Mesenchymal stem cell (in vitro differentiated cells and primary cell): ENCODE results near the gene SPOCK2.

Experiments
- DNase-seq: peaks from one replicate; pipeline ENCODE4 v3.0.0-alpha.2; 2013
- H2AFZ ChIP-seq: one replicate; pipeline ENCODE4 v1.6.1; 2013; ENCODE audit warnings: low read depth, mild to moderate bottlenecking, control low read depth, inconsistent platforms, low read length, moderate library complexity
- H2AK5ac ChIP-seq: 2 replicates; pipeline ENCODE4 v1.6.1; 2013; ENCODE audit warnings: low read length, moderate library complexity, mild to moderate bottlenecking, inconsistent platforms; ENCODE audit not compliant: severe bottlenecking
- H2BK120ac ChIP-seq: one replicate; pipeline ENCODE4 v1.6.1; 2013; ENCODE audit warnings: low read depth, mild to moderate bottlenecking, inconsistent platforms, low read length, moderate library complexity
- H2BK12ac ChIP-seq, 2 experiments: one replicate each; pipeline ENCODE4 v1.6.1; 2013; ENCODE audit warnings: inconsistent platforms in 2 of 2, low read length in 2 of 2, mild to moderate bottlenecking in 2 of 2, moderate library complexity in 2 of 2, control low read depth in 1 of 2
- H2BK15ac ChIP-seq: one replicate; pipeline ENCODE4 v1.6.1; 2013; ENCODE audit warnings: mild to moderate bottlenecking, low read depth, inconsistent platforms; ENCODE audit not compliant: poor library complexity, severe bottlenecking
- H2BK5ac ChIP-seq: 2 replicates; pipeline ENCODE4 v1.6.1; 2013; ENCODE audit warnings: low read depth, mild to moderate bottlenecking, low read length, control low read depth, inconsistent platforms; ENCODE audit not compliant: poor library complexity, severe bottlenecking
- H3K14ac ChIP-seq, 2 experiments: one replicate each; pipeline ENCODE4 v1.6.1; 2013; ENCODE audit warnings: inconsistent platforms in 2 of 2, low read length in 2 of 2, control low read depth in 1 of 2, mild to moderate bottlenecking in 1 of 2, moderate library complexity in 1 of 2
- H3K18ac ChIP-seq, 2 experiments: one replicate each; pipeline ENCODE4 v1.6.1; 2013; ENCODE audit warnings: inconsistent platforms in 2 of 2, low read length in 2 of 2, control low read depth in 1 of 2, low read depth in 1 of 2, mild to moderate bottlenecking in 1 of 2
- H3K23ac ChIP-seq, 2 experiments: one replicate each; pipeline ENCODE4 v1.6.1; 2013; ENCODE audit warnings: inconsistent platforms in 2 of 2, low read length in 2 of 2, mild to moderate bottlenecking in 2 of 2, moderate library complexity in 2 of 2, control low read depth in 1 of 2
- H3K27ac ChIP-seq: 2 replicates; pipeline ENCODE4 v1.5.1; 2013; ENCODE audit warnings: mild to moderate bottlenecking, moderate library complexity, low read length, control low read depth, inconsistent platforms; ENCODE audit not compliant: poor library complexity, severe bottlenecking
- H3K27me3 ChIP-seq, 2 experiments: 2 replicates each; pipeline versions ENCODE4 v1.6.1 to v1.7.0; 2013; ENCODE audit warnings: low read length in 2 of 2, mild to moderate bottlenecking in 2 of 2, moderate library complexity in 2 of 2, control low read depth in 1 of 2, inconsistent platforms in 1 of 2; ENCODE audit not compliant: control insufficient read depth in 1 of 2, insufficient read depth in 1 of 2
- H3K36me3 ChIP-seq, 2 experiments: 2 replicates each; pipeline versions ENCODE4 v1.6.1 to v1.7.0; 2013; ENCODE audit warnings: low read length in 2 of 2, control low read depth in 1 of 2, inconsistent platforms in 1 of 2, low read depth in 1 of 2, mild to moderate bottlenecking in 1 of 2; ENCODE audit not compliant: insufficient read depth in 2 of 2, control insufficient read depth in 1 of 2
- H3K4ac ChIP-seq, 2 experiments: one replicate each; pipeline ENCODE4 v1.6.1; 2013; ENCODE audit warnings: inconsistent platforms in 2 of 2, low read length in 2 of 2, mild to moderate bottlenecking in 2 of 2, moderate library complexity in 2 of 2, control low read depth in 1 of 2, low read depth in 1 of 2
- H3K4me1 ChIP-seq: 2 replicates; pipeline ENCODE4 v1.6.1; 2013; ENCODE audit warnings: low read depth, low read length, control low read depth; ENCODE audit not compliant: control insufficient read depth, insufficient read depth
- H3K4me2 ChIP-seq: 2 replicates; pipeline ENCODE4 v1.6.1; 2013; ENCODE audit warnings: low read length, mild to moderate bottlenecking, inconsistent platforms; ENCODE audit not compliant: poor library complexity, severe bottlenecking
- H3K4me3 ChIP-seq, 2 experiments: 2 replicates each; pipeline versions ENCODE4 v1.5.1 to v1.7.0; 2013; ENCODE audit warnings: low read length in 2 of 2, mild to moderate bottlenecking in 2 of 2, control low read depth in 1 of 2, low read depth in 1 of 2; ENCODE audit not compliant: insufficient read depth in 1 of 2
- H3K79me1 ChIP-seq: replicated peaks from 2 replicates; pipeline ENCODE4 v1.6.1; 2013; ENCODE audit warnings: mild to moderate bottlenecking, control low read depth, low read length, inconsistent platforms; ENCODE audit not compliant: poor library complexity, severe bottlenecking
- H3K9ac ChIP-seq: 2 replicates; pipeline ENCODE4 v1.7.0; 2013; ENCODE audit warnings: mild to moderate bottlenecking, low read length, moderate library complexity
- H3K9me3 ChIP-seq: 2 replicates; pipeline ENCODE4 v1.7.0; 2013; ENCODE audit warnings: mild to moderate bottlenecking, low read length; ENCODE audit not compliant: control insufficient read depth
- H4K8ac ChIP-seq: one replicate; pipeline ENCODE4 v1.6.1; 2013; ENCODE audit warnings: inconsistent platforms, mild to moderate bottlenecking, low read length, moderate library complexity
- H4K91ac ChIP-seq: one replicate; pipeline ENCODE4 v1.6.1; 2013; ENCODE audit warnings: mild to moderate bottlenecking, low read length, inconsistent platforms
- WGBS: methylation state at CpG from one replicate; pipeline ENCODE4 v1.1.7; 2013; ENCODE audit warnings: mixed read lengths; 5-methylcytosine and 5-hydroxymethylcytosine counted together

The SPOCK2 gene

GRCh38 chr10:72012796-72013195 lies 75.6 kb downstream of the SPOCK2 start:
- H3K18ac ChIP-seq = no peak overlapping the region
- 90% methylated on average over 7 of the region's 7 CpGs for WGBS
- no peak overlapping the region for H3K4me3 ChIP-seq

DNA sequence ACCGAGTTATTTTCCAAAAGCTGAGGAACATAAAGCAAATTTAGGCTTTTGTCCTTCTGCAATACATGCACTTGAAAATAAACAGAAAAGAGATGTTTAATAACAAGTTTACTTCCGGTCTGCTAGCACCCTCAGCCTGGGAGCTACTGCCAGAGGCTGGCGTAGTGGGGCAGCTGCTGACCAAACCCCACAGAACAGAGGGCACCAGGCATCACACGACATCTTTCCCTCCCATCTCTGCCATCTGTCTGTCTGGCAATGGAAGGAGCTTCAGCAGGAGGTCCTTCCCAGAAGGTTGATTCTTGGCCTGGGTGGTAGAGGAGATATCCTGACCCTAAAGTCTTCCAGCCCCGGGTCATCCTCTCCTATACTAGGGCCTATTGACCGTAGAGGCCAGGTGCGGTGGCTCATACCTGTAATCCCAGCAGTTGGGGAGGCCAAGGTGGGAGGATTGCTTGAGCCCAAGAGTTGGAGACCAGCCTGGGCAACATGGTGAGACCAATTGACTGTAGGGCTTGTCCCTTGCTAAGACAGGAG lies 76.3 kb downstream of the SPOCK2 start:
- no peak overlapping the region for H3K18ac ChIP-seq
- H3K14ac ChIP-seq = no peak overlapping the region
- H4K8ac ChIP-seq = no peak overlapping the region
- no peak overlapping the region for H2BK5ac ChIP-seq
- H2BK12ac ChIP-seq = no peak overlapping the region
- 100% methylated on average over 6 of the region's 7 CpGs for WGBS
- H3K9me3 ChIP-seq = no peaks in the 10 kb centered on the region
- peaks cover 19% of the 10 kb centered on the region for H3K4me1 ChIP-seq
- no peak overlapping the region for H3K4me2 ChIP-seq
- H3K4me3 ChIP-seq = no peak overlapping the region
- peaks cover 0 to 3% of the 10 kb centered on the region in 2 experiments for H3K27me3 ChIP-seq
- no peak overlapping the region for H3K23ac ChIP-seq
- H2AFZ ChIP-seq = no peak overlapping the region
- no peak overlapping the region for H2AK5ac ChIP-seq
- peaks cover 14% of the 10 kb centered on the region for H3K79me1 ChIP-seq
- no peak overlapping the region for H4K91ac ChIP-seq
- no peak overlapping the region for H3K27ac ChIP-seq
- H3K4ac ChIP-seq = peak overlapping the region in 1 of 2 experiments; percentile 34
- DNase-seq = no peak
- H2BK15ac ChIP-seq = no peak overlapping the region
- peaks cover 30 to 40% of the 10 kb centered on the region in 2 experiments for H3K36me3 ChIP-seq
- no peak overlapping the region for H3K9ac ChIP-seq
- no peak overlapping the region for H2BK120ac ChIP-seq

More at GRCh38 chr10:72012796-72013195, 75.6 kb downstream of the SPOCK2 start:
- Histone ChIP-seq H4K91ac (no peak overlapping the region), H3K27ac (no peak overlapping the region), H3K4ac (peak overlapping the region in 1 of 2 experiments; percentile 46), H2AK5ac (no peak overlapping the region), H3K4me1 (peaks cover 19% of the 10 kb centered on the region), H3K9me3 (no peaks in the 10 kb centered on the region), H3K4me2 (no peak overlapping the region), H2AFZ (no peak overlapping the region), H3K9ac (no peak overlapping the region), H3K79me1 (peaks cover 10% of the 10 kb centered on the region), H2BK120ac (no peak overlapping the region), H3K36me3 (peaks cover 22 to 32% of the 10 kb centered on the region in 2 experiments), H4K8ac (no peak overlapping the region), H2BK15ac (no peak overlapping the region), H3K23ac (no peak overlapping the region), H2BK12ac (no peak overlapping the region), H2BK5ac (no peak overlapping the region), H3K14ac (no peak overlapping the region), H3K27me3 (peaks cover 0 to 5% of the 10 kb centered on the region in 2 experiments)
- DNase-seq = no peak

GRCh38 chr10:72011468-72011867 lies 76.9 kb downstream of the SPOCK2 start:
- 98% methylated on average over 8 of the region's 8 CpGs for WGBS
- H4K91ac ChIP-seq = no peak overlapping the region
- H2BK5ac ChIP-seq = no peak overlapping the region
- no peak overlapping the region for H3K4me3 ChIP-seq
- no peak overlapping the region for H3K9ac ChIP-seq
- H3K14ac ChIP-seq = no peak overlapping the region
- H3K4me1 ChIP-seq = peaks cover 19% of the 10 kb centered on the region
- no peak overlapping the region for H2BK120ac ChIP-seq
- no peaks in the 10 kb centered on the region for H3K27me3 ChIP-seq
- H3K23ac ChIP-seq = no peak overlapping the region
- H3K4ac ChIP-seq = peak overlapping the region in 1 of 2 experiments; percentile 62
- no peak overlapping the region for H2BK15ac ChIP-seq
- H3K9me3 ChIP-seq = no peaks in the 10 kb centered on the region
- H3K18ac ChIP-seq = peak overlapping the region in 1 of 2 experiments; percentile 35
- no peak overlapping the region for H2AK5ac ChIP-seq
- H2AFZ ChIP-seq = no peak overlapping the region
- peaks cover 15% of the 10 kb centered on the region for H3K79me1 ChIP-seq
- H3K36me3 ChIP-seq = peaks cover 35 to 45% of the 10 kb centered on the region in 2 experiments
- H3K27ac ChIP-seq = no peak overlapping the region
- DNase-seq = no peak
- no peak overlapping the region for H3K4me2 ChIP-seq
- H2BK12ac ChIP-seq = peak overlapping the region; percentile 33 to 50
- peak overlapping the region; percentile 35 for H4K8ac ChIP-seq

GRCh38 chr10:72011016-72011415 lies 77.3 kb downstream of the SPOCK2 start:
- DNase-seq = no peak
- H2BK5ac ChIP-seq = no peak overlapping the region
- peaks cover 37 to 50% of the 10 kb centered on the region in 2 experiments for H3K36me3 ChIP-seq
- no peak overlapping the region for H4K91ac ChIP-seq
- H3K4me3 ChIP-seq = no peak overlapping the region
- no peak overlapping the region for H3K9ac ChIP-seq
- H3K79me1 ChIP-seq = peaks cover 17% of the 10 kb centered on the region
- H3K4me2 ChIP-seq = no peak overlapping the region
- peak overlapping the region; percentile 15 to 40 for H2BK12ac ChIP-seq
- 98% methylated on average over 9 of the region's 9 CpGs for WGBS
- no peaks in the 10 kb centered on the region for H3K9me3 ChIP-seq
- H3K4ac ChIP-seq = peak overlapping the region in 1 of 2 experiments; percentile 62
- no peak overlapping the region for H3K23ac ChIP-seq
- no peak overlapping the region for H2AK5ac ChIP-seq
- H3K27me3 ChIP-seq = no peaks in the 10 kb centered on the region
- no peak overlapping the region for H2BK120ac ChIP-seq
- H3K14ac ChIP-seq = no peak overlapping the region
- no peak overlapping the region for H4K8ac ChIP-seq
- H3K18ac ChIP-seq = peak overlapping the region in 1 of 2 experiments; percentile 18
- H2AFZ ChIP-seq = no peak overlapping the region
- H2BK15ac ChIP-seq = no peak overlapping the region
- peaks cover 19% of the 10 kb centered on the region for H3K4me1 ChIP-seq
- no peak overlapping the region for H3K27ac ChIP-seq
